K562 (cell line): ENCODE results near the gene EDEM1. TPM values are rescaled to one million over a fixed set of nuclear protein-coding genes. Genes with fewer than 3 reads are reported as not detected.
A peak's percentile ranks its signal among the peaks of the same experiment; 100 is the strongest.

ENCODE experiments used
- CSDE1 ChIP-seq, 2 experiments: fragments of 450-650 bp; IDR thresholded peaks; 2 replicates each; pipeline ENCODE4 v1.6.1; 2016; ENCODE audit warnings: mild to moderate bottlenecking in 1 of 2
- ELF4 ChIP-seq: fragments of 450-650 bp; formaldehyde crosslinking; IDR thresholded peaks from 2 replicates; pipeline ENCODE4 v1.4.0; 2022; ENCODE audit warnings: missing genetic modification characterization
- EWSR1 ChIP-seq: fragments of 450-650 bp; IDR thresholded peaks from 2 replicates; pipeline ENCODE4 v1.6.1; 2018; ENCODE audit warnings: borderline replicate concordance, mild to moderate bottlenecking, low read depth, moderate library complexity; ENCODE audit not compliant: partially characterized antibody
- FOXJ2 ChIP-seq: fragments of 200-800 bp; sonication (Bioruptor generic); IDR thresholded peaks from 2 replicates; pipeline ENCODE4 v1.6.1; 2016; ENCODE audit warnings: missing genetic modification characterization, missing compliant biosample characterization
- NCOA6 ChIP-seq: fragments of 450-650 bp; IDR thresholded peaks from 2 replicates; pipeline ENCODE4 v1.6.1; 2017; ENCODE audit warnings: mild to moderate bottlenecking
- RAD21 ChIP-seq, 2 experiments: fragments of 250-450 bp in 1 of 2; fragments of 450-650 bp in 1 of 2; sonication (Bioruptor Pico) in 1 of 2; formaldehyde crosslinking in 1 of 2; IDR thresholded peaks in 1 of 2; conservative IDR thresholded peaks in 1 of 2; 2 replicates each; pipeline versions ENCODE4 v1.4.0 to v1.8.0; 2020 to 2022; ENCODE audit warnings: mild to moderate bottlenecking in 2 of 2, moderate library complexity in 1 of 2
- SLC30A9 ChIP-seq: fragments of 250-450 bp; sonication (Bioruptor Pico); IDR thresholded peaks from 2 replicates; pipeline ENCODE4 v1.8.0; 2022; ENCODE audit warnings: mild to moderate bottlenecking, moderate library complexity
- ZNF384 ChIP-seq: IDR thresholded peaks from 2 replicates; pipeline ENCODE4 v1.6.1; 2012; ENCODE audit warnings: low read depth, low read length, improper control_type of control experiment
- polyA plus RNA-seq, 8 experiments: library from polyadenylated mRNA; depleted of rRNA in 4 of 8; stranded (reverse) in 5 of 8; unstranded in 3 of 8; fragments of >200 nt; fragmentation: Nextera tagmentation in 2 of 8; fragmentation: Illumina TruSeq in 1 of 8; extraction: Ambion mirVana in 2 of 8; extraction: Trizol in 1 of 8; gene quantifications; 2 replicates each; pipeline versions ENCODE4 v1.2.1 to v1.2.3, GENCODE V29; 2011 to 2014; ENCODE audit warnings: inconsistent platforms in 1 of 8, missing spikeins in 1 of 8
- total RNA-seq, 7 experiments: library from RNA; depleted of rRNA in 6 of 7; stranded (reverse); fragments of >200 nt in 6 of 7; fragmentation: Illumina TruSeq in 2 of 7; extraction: Trizol in 2 of 7; gene quantifications; 2 replicates each; pipeline versions ENCODE4 v1.2.1 to v1.2.3, GENCODE V29; 2011 to 2021; ENCODE audit warnings: low replicate concordance in 1 of 7
- TF ChIP-seq, protein P1 (sequence below): fragments of 250-450 bp; sonication (Bioruptor Pico); IDR thresholded peaks from 2 replicates; pipeline ENCODE4 v1.5.0; 2020; ENCODE audit warnings: mild to moderate bottlenecking
- TF ChIP-seq, protein P2 (sequence below): IDR thresholded peaks from 2 replicates; pipeline ENCODE4 v1.6.1; 2012; ENCODE audit warnings: low read depth, low read length, improper control_type of control experiment, borderline replicate concordance
- TF ChIP-seq, protein P3 (sequence below): fragments of 250-450 bp; sonication (Bioruptor Pico); IDR thresholded peaks from 2 replicates; pipeline ENCODE4 v1.5.0; 2021; ENCODE audit warnings: mild to moderate bottlenecking, borderline replicate concordance
- TF ChIP-seq, protein P4 (sequence below): fragments of 450-650 bp; IDR thresholded peaks from 2 replicates; pipeline ENCODE4 v1.6.1; 2016; ENCODE audit warnings: mild to moderate bottlenecking
- TF ChIP-seq, protein P5 (sequence below): sonication (generic); formaldehyde crosslinking; IDR thresholded peaks from 2 replicates; pipeline ENCODE4 v1.8.1; 2022; ENCODE audit warnings: missing genetic modification reagents
- TF ChIP-seq, protein P6 (sequence below): fragments of 250-450 bp; sonication (Bioruptor Pico); IDR thresholded peaks from 2 replicates; pipeline ENCODE4 v1.5.1; 2021; ENCODE audit warnings: mild to moderate bottlenecking

EDEM1 gene
- total and polyA plus RNA-seq, 9 of the 15 experiments (the other 6 are each of a cell fraction or from before 2014, with no cell fraction given), result 6.2 to 36.7 (median 14.3) TPM

DNA sequence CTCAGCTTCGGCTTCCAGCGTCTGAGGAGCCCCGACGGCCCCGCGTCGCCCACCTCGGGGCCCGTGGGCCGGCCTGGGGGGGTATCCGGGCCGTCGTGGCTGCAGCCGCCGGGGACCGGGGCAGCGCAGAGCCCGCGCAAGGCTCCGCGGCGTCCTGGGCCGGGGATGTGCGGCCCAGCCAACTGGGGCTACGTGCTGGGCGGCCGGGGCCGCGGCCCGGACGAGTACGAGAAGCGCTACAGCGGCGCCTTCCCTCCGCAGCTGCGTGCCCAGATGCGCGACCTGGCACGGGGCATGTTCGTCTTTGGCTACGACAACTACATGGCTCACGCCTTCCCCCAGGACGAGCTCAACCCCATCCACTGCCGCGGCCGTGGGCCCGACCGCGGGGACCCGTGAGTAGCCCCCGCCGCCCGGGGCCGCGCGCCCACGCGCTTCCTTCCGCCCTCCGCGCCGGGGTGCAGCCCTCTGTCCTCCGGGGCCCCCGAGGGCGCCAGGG, 462 bp downstream of the EDEM1 start (continued):
- TF ChIP-seq, protein P1, sequence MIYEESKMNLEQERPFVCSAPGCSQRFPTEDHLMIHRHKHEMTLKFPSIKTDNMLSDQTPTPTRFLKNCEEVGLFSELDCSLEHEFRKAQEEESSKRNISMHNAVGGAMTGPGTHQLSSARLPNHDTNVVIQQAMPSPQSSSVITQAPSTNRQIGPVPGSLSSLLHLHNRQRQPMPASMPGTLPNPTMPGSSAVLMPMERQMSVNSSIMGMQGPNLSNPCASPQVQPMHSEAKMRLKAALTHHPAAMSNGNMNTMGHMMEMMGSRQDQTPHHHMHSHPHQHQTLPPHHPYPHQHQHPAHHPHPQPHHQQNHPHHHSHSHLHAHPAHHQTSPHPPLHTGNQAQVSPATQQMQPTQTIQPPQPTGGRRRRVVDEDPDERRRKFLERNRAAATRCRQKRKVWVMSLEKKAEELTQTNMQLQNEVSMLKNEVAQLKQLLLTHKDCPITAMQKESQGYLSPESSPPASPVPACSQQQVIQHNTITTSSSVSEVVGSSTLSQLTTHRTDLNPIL (CRISPR knock-in tag), result no peak
- TF ChIP-seq, protein P2, sequence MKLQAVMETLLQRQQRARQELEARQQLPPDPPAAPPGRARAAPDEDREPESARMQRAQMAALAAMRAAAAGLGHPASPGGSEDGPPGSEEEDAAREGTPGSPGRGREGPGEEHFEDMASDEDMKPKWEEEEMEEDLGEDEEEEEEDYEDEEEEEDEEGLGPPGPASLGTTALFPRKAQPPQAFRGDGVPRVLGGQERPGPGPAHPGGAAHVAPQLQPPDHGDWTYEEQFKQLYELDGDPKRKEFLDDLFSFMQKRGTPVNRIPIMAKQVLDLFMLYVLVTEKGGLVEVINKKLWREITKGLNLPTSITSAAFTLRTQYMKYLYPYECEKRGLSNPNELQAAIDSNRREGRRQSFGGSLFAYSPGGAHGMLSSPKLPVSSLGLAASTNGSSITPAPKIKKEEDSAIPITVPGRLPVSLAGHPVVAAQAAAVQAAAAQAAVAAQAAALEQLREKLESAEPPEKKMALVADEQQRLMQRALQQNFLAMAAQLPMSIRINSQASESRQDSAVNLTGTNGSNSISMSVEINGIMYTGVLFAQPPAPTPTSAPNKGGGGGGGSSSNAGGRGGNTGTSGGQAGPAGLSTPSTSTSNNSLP, result no peak
- TF ChIP-seq, protein P3, sequence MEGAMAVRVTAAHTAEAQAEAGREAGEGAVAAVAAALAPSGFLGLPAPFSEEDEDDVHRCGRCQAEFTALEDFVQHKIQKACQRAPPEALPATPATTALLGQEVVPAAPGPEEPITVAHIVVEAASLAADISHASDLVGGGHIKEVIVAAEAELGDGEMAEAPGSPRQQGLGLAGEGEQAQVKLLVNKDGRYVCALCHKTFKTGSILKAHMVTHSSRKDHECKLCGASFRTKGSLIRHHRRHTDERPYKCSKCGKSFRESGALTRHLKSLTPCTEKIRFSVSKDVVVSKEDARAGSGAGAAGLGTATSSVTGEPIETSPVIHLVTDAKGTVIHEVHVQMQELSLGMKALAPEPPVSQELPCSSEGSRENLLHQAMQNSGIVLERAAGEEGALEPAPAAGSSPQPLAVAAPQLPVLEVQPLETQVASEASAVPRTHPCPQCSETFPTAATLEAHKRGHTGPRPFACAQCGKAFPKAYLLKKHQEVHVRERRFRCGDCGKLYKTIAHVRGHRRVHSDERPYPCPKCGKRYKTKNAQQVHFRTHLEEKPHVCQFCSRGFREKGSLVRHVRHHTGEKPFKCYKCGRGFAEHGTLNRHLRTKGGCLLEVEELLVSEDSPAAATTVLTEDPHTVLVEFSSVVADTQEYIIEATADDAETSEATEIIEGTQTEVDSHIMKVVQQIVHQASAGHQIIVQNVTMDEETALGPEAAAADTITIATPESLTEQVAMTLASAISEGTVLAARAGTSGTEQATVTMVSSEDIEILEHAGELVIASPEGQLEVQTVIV (CRISPR knock-in tag), result no peak
- TF ChIP-seq NCOA6 (0 out of 2 replicates have a peak, but pooled peaks have one; percentile 18), FOXJ2 (no peak), ELF4 (no peak), CSDE1 (IDR thresholded peaks at IDR 0.05) (no peak), ZNF384 (no peak), SLC30A9 (CRISPR knock-in tag) (no peak), RAD21 (CRISPR knock-in tag; conservative IDR thresholded peaks at IDR 0.05 in 1 of 2, IDR thresholded peaks at IDR 0.05 in 1 of 2) (no peak), EWSR1 (no peak)
- TF ChIP-seq, protein P4, sequence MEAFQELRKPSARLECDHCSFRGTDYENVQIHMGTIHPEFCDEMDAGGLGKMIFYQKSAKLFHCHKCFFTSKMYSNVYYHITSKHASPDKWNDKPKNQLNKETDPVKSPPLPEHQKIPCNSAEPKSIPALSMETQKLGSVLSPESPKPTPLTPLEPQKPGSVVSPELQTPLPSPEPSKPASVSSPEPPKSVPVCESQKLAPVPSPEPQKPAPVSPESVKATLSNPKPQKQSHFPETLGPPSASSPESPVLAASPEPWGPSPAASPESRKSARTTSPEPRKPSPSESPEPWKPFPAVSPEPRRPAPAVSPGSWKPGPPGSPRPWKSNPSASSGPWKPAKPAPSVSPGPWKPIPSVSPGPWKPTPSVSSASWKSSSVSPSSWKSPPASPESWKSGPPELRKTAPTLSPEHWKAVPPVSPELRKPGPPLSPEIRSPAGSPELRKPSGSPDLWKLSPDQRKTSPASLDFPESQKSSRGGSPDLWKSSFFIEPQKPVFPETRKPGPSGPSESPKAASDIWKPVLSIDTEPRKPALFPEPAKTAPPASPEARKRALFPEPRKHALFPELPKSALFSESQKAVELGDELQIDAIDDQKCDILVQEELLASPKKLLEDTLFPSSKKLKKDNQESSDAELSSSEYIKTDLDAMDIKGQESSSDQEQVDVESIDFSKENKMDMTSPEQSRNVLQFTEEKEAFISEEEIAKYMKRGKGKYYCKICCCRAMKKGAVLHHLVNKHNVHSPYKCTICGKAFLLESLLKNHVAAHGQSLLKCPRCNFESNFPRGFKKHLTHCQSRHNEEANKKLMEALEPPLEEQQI, result no peak
- TF ChIP-seq, protein P5, sequence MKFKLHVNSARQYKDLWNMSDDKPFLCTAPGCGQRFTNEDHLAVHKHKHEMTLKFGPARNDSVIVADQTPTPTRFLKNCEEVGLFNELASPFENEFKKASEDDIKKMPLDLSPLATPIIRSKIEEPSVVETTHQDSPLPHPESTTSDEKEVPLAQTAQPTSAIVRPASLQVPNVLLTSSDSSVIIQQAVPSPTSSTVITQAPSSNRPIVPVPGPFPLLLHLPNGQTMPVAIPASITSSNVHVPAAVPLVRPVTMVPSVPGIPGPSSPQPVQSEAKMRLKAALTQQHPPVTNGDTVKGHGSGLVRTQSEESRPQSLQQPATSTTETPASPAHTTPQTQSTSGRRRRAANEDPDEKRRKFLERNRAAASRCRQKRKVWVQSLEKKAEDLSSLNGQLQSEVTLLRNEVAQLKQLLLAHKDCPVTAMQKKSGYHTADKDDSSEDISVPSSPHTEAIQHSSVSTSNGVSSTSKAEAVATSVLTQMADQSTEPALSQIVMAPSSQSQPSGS, result 0 out of 2 replicates have a peak, but pooled peaks have one; percentile 31
- TF ChIP-seq, protein P6, sequence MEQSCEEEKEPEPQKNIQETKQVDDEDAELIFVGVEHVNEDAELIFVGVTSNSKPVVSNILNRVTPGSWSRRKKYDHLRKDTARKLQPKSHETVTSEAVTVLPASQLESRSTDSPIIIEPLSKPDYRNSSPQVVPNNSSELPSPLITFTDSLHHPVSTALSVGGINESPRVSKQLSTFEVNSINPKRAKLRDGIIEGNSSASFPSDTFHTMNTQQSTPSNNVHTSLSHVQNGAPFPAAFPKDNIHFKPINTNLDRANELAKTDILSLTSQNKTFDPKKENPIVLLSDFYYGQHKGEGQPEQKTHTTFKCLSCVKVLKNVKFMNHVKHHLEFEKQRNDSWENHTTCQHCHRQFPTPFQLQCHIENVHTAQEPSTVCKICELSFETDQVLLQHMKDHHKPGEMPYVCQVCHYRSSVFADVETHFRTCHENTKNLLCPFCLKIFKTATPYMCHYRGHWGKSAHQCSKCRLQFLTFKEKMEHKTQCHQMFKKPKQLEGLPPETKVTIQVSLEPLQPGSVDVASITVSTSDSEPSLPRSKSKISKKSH (CRISPR knock-in tag), result no peak
